Breast epithelium (tissue), 4 donors: ENCODE data around the gene FBXO46. TPM values are rescaled to one million over a fixed set of nuclear protein-coding genes. Genes with fewer than 3 reads are reported as not detected.

Experiments used
- DNase-seq, 2 donors: peaks; one replicate each; pipeline ENCODE4 v3.0.0-alpha.2; 2019; ENCODE audit warnings: low spot score in 2 of 2
- H3K27ac ChIP-seq, 2 donors: fragments of 200-600 bp; sonication (generic) in 1 of 2; one replicate each; pipeline ENCODE4 v1.5.1; 2016 to 2019; ENCODE audit warnings: mild to moderate bottlenecking in 1 of 2
- H3K27me3 ChIP-seq, 2 donors: fragments of 200-600 bp; sonication (generic) in 1 of 2; one replicate each; pipeline versions ENCODE4 v1.5.1 to v1.6.0; 2017 to 2019; ENCODE audit warnings: control low read depth in 1 of 2, mild to moderate bottlenecking in 1 of 2
- H3K36me3 ChIP-seq: fragments of 200-600 bp; one replicate; pipeline ENCODE4 v1.5.1; 2019
- H3K4me1 ChIP-seq, 2 donors: fragments of 200-600 bp; sonication (generic); one replicate each; pipeline ENCODE4 v1.5.1; 2016 to 2019; ENCODE audit warnings: control low read depth in 1 of 2
- H3K4me3 ChIP-seq, 3 donors: fragments of 200-600 bp; sonication (generic); 1 replicate in 2 of 3; 2 replicates in 1 of 3; pipeline ENCODE4 v1.5.1; 2016 to 2019; ENCODE audit warnings: mild to moderate bottlenecking in 3 of 3, moderate library complexity in 2 of 3
- H3K9me3 ChIP-seq, 2 donors: fragments of 200-600 bp; sonication (generic) in 1 of 2; one replicate each; pipeline ENCODE4 v1.5.1; 2016 to 2019; ENCODE audit warnings: control low read depth in 1 of 2
- CTCF ChIP-seq, 3 donors: fragments of 450-650 bp; IDR thresholded peaks; one replicate each; pipeline ENCODE4 v1.5.1; 2016 to 2017; ENCODE audit warnings: antibody characterized with exemption in 3 of 3, mild to moderate bottlenecking in 3 of 3, moderate library complexity in 3 of 3
- POLR2A ChIP-seq: fragments of 450-650 bp; IDR thresholded peaks from one replicate; pipeline ENCODE4 v1.6.1; 2016; ENCODE audit warnings: antibody characterized with exemption, mild to moderate bottlenecking, moderate library complexity
- POLR2AphosphoS5 ChIP-seq, 3 donors: sonication (generic); formaldehyde crosslinking; IDR thresholded peaks; one replicate each; pipeline ENCODE4 v1.6.1; 2017; ENCODE audit warnings: antibody characterized with exemption in 3 of 3
- intact Hi-C: fragments of 100-400 bp; cut with DNase I; formaldehyde crosslinking; loops from one replicate; pipeline ENCODE4 v1.15.1; 2023; ENCODE audit warnings: low total_unique reads
- total RNA-seq, 3 donors: library from RNA; depleted of rRNA; stranded (reverse); fragments of >200 nt; gene quantifications; one replicate each; pipeline ENCODE4 v1.1.0, GENCODE V29; 2016

Gene FBXO46
- total RNA-seq, 3 donors from 2014 or later = 8.0 to 15.1 (median 13.8) TPM

GRCh38 chr19:45765702-45766295 is 35.1 kb upstream of the FBXO46 start:
- H3K36me3 ChIP-seq = no peaks in the 10 kb centered on the region
- H3K4me3 ChIP-seq = peak overlapping the region in 2 of 3 donors; percentile 83 to 94

GRCh38 chr19:45764945-45765701 is 34.4 kb upstream of the FBXO46 start:
- H3K4me1 ChIP-seq = peaks cover 6 to 14% of the 10 kb centered on the region in 2 donors
- intact Hi-C loops = no loop called here
- DNase-seq = no peak
- no peaks in the 10 kb centered on the region for H3K36me3 ChIP-seq
- no peak for TF ChIP-seq POLR2A
- TF ChIP-seq CTCF (IDR thresholded peaks at IDR 0.05) = no peak
- no peak for TF ChIP-seq POLR2AphosphoS5 (IDR thresholded peaks at IDR 0.05)
- H3K27ac ChIP-seq = peak overlapping the region; percentile 90 to 98
- no peak overlapping the region for H3K4me3 ChIP-seq
- no peaks in the 10 kb centered on the region for H3K9me3 ChIP-seq
- no peaks in the 10 kb centered on the region for H3K27me3 ChIP-seq

More at GRCh38 chr19:45765702-45766295, 35.1 kb upstream of the FBXO46 start:
- peaks cover 6 to 14% of the 10 kb centered on the region in 2 donors for H3K4me1 ChIP-seq
- DNase-seq = no peak
- no peaks in the 10 kb centered on the region for H3K27me3 ChIP-seq
- H3K9me3 ChIP-seq = no peaks in the 10 kb centered on the region
- intact Hi-C loops = no loop called here
- H3K27ac ChIP-seq = peak overlapping the region; percentile 90 to 98
- TF ChIP-seq POLR2A (no peak), POLR2AphosphoS5 (IDR thresholded peaks at IDR 0.05) (no peak), CTCF (IDR thresholded peaks at IDR 0.05) (no peak)

- Histone ChIP-seq H3K27me3 (no peaks in the 10 kb centered on the region), H3K9me3 (no peaks in the 10 kb centered on the region), H3K27ac (peak overlapping the region; percentile 90 to 98), H3K4me3 (no peak overlapping the region), H3K4me1 (peaks cover 6 to 14% of the 10 kb centered on the region in 2 donors), H3K36me3 (no peaks in the 10 kb centered on the region)
- DNase-seq = no peak
- TF ChIP-seq CTCF (IDR thresholded peaks at IDR 0.05) = no peak
- no peak for TF ChIP-seq POLR2AphosphoS5 (IDR thresholded peaks at IDR 0.05)
- TF ChIP-seq POLR2A = no peak
- intact Hi-C loops = no loop called here
These were observed 33.8 kb upstream of the FBXO46 start for GRCh38 chr19:45764475-45764874.

GRCh38 chr19:45763691-45764294 is 33.1 kb upstream of the FBXO46 start:
- Histone ChIP-seq H3K4me3 (peak overlapping the region in 1 of 3 donors; percentile 7), H3K36me3 (no peaks in the 10 kb centered on the region), H3K4me1 (peaks cover 6 to 14% of the 10 kb centered on the region in 2 donors), H3K9me3 (no peaks in the 10 kb centered on the region), H3K27ac (peak overlapping the region in 1 of 2 donors; percentile 98), H3K27me3 (no peaks in the 10 kb centered on the region)
- no peak for DNase-seq
- intact Hi-C loops = no loop called here
- TF ChIP-seq POLR2AphosphoS5 (IDR thresholded peaks at IDR 0.05) (no peak), POLR2A (no peak), CTCF (IDR thresholded peaks at IDR 0.05) (no peak)
